GOT3 (cell line): ENCODE data around the gene RNF186.
"Not testable (repeated sequence)": the region's sequence is repeated elsewhere in the genome, so short reads cannot be mapped to it uniquely, and the experiment has no call there.

Source experiments
- DNase-seq: peaks from one replicate; lab custom pipeline; 2025; ENCODE audit warnings: mixed read lengths; lab: John Stamatoyannopoulos, UW

RNF186 gene

GRCh38 chr1:19814681-19815503 is at the start of gene RNF186:
Gene RNF186, minus strand, starts transcription at chr1:19815283. Its CDS starts 182 bp downstream, at chr1:19815101.
- no peak for DNase-seq

GRCh38 chr1:19864570-19865160 is 49.6 kb upstream of the RNF186 start:
- no peak for DNase-seq

GRCh38 chr1:19862944-19863343 is 47.9 kb upstream of the RNF186 start:
- DNase-seq = no peak

- no peak for DNase-seq
Measured at GRCh38 chr1:19861842-19862530, 46.9 kb upstream of the RNF186 start.

GRCh38 chr1:19861034-19861433 is 46.0 kb upstream of the RNF186 start:
- DNase-seq = no peak

- no peak for DNase-seq
Measured at GRCh38 chr1:19860418-19860817, 45.3 kb upstream of the RNF186 start.

GRCh38 chr1:19859876-19860275 is 44.8 kb upstream of the RNF186 start:
- DNase-seq = no peak

- DNase-seq = no peak
Measured at GRCh38 chr1:19858893-19859292, 43.8 kb upstream of the RNF186 start.

GRCh38 chr1:19854866-19855265 is 39.8 kb upstream of the RNF186 start:
- no peak for DNase-seq

- no peak for DNase-seq
Measured at GRCh38 chr1:19852036-19852435, 37.0 kb upstream of the RNF186 start.

- no peak for DNase-seq
Measured at GRCh38 chr1:19850214-19850613, 35.1 kb upstream of the RNF186 start.

GRCh38 chr1:19849307-19849706 is 34.2 kb upstream of the RNF186 start:
- not testable (repeated sequence) for DNase-seq

- not testable (repeated sequence) for DNase-seq
Measured at GRCh38 chr1:19847334-19847733, 32.3 kb upstream of the RNF186 start.

GRCh38 chr1:19846338-19846737 is 31.3 kb upstream of the RNF186 start:
- DNase-seq = no peak

- DNase-seq = no peak
Measured at GRCh38 chr1:19845555-19845954, 30.5 kb upstream of the RNF186 start.

- no peak for DNase-seq
Measured at GRCh38 chr1:19844731-19845495, 29.8 kb upstream of the RNF186 start.

- no peak for DNase-seq
Measured at GRCh38 chr1:19840228-19840627, 25.1 kb upstream of the RNF186 start.

- DNase-seq = no peak
Measured at GRCh38 chr1:19837866-19838265, 22.8 kb upstream of the RNF186 start.

- no peak for DNase-seq
Measured at GRCh38 chr1:19835578-19835977, 20.5 kb upstream of the RNF186 start.

GRCh38 chr1:19831441-19831840 is 16.4 kb upstream of the RNF186 start:
- no peak for DNase-seq

- no peak for DNase-seq
Measured at GRCh38 chr1:19828546-19828945, 13.5 kb upstream of the RNF186 start.

GRCh38 chr1:19825298-19825697 is 10.2 kb upstream of the RNF186 start:
- DNase-seq = no peak
